ENCODE results near the gene CYFIP2.

The CYFIP2 gene

GRCh38 chr5:157225469-157226422, 40.2 kb upstream of the CYFIP2 start:
- Histone ChIP-seq H4K20me1 (ENCODE audit: insufficient read depth, low read length) (no peaks in the 10 kb centered on the region), H3K79me2 (ENCODE audit: insufficient read depth, low read length) (no peaks in the 10 kb centered on the region), H3K9me2 (ENCODE audit: low read depth, low read length) (no peaks in the 10 kb centered on the region; the same call in 1 of the 2 replicates), H3K4me3 (ENCODE audit: low read depth, low read length, poor library complexity, severe bottlenecking) (no peak overlapping the region), H3F3A (ENCODE audit: insufficient read depth, low read length) (no peaks in the 10 kb centered on the region), H3K27me3 (ENCODE audit: insufficient read depth, low read length) (no peaks in the 10 kb centered on the region), H3K4me1 (ENCODE audit: insufficient read depth, low read length, severe bottlenecking) (peaks cover 7% of the 10 kb centered on the region), H3K4me2 (ENCODE audit: low read length) (no peak overlapping the region), H2AFZ (ENCODE audit: low read length) (no peak overlapping the region), H3K9me3 (ENCODE audit: low read length) (no peaks in the 10 kb centered on the region), H3K9ac (ENCODE audit: low read length) (no peak overlapping the region), H3K27ac (ENCODE audit: low read depth, low read length, poor library complexity, severe bottlenecking) (no peak overlapping the region), H3K36me3 (ENCODE audit: insufficient read depth, low read length) (peaks cover 53% of the 10 kb centered on the region)
- no peak for TF ChIP-seq CTCF (IDR thresholded peaks at IDR 0.05; ENCODE audit: low read length)
- no peak for TF ChIP-seq EZH2 (IDR thresholded peaks at IDR 0.05; ENCODE audit: borderline replicate concordance, low read length)

GRCh38 chr5:157230610-157231009, 35.3 kb upstream of the CYFIP2 start:
- no peaks in the 10 kb centered on the region for H4K20me1 ChIP-seq (ENCODE audit: insufficient read depth, low read length)
- H3K4me1 ChIP-seq (ENCODE audit: insufficient read depth, low read length, severe bottlenecking): no peaks in the 10 kb centered on the region
- H3K79me2 ChIP-seq (ENCODE audit: insufficient read depth, low read length): no peaks in the 10 kb centered on the region
- no peak overlapping the region for H3K9ac ChIP-seq (ENCODE audit: low read length)
- no peak overlapping the region for H3K4me2 ChIP-seq (ENCODE audit: low read length)
- no peaks in the 10 kb centered on the region for H3F3A ChIP-seq (ENCODE audit: insufficient read depth, low read length)
- no peak overlapping the region for H3K27ac ChIP-seq (ENCODE audit: low read depth, low read length, poor library complexity, severe bottlenecking)
- H3K9me2 ChIP-seq (ENCODE audit: low read depth, low read length): no peaks in the 10 kb centered on the region; the same call in 1 of the 2 replicates
- H3K4me3 ChIP-seq (ENCODE audit: low read depth, low read length, poor library complexity, severe bottlenecking): no peak overlapping the region
- H3K36me3 ChIP-seq (ENCODE audit: insufficient read depth, low read length): peaks cover 70% of the 10 kb centered on the region
- TF ChIP-seq EZH2 (IDR thresholded peaks at IDR 0.05; ENCODE audit: borderline replicate concordance, low read length) (no peak), CTCF (IDR thresholded peaks at IDR 0.05; ENCODE audit: low read length) (no peak)
- H3K27me3 ChIP-seq (ENCODE audit: insufficient read depth, low read length): no peaks in the 10 kb centered on the region
- H3K9me3 ChIP-seq (ENCODE audit: low read length): no peaks in the 10 kb centered on the region
- H2AFZ ChIP-seq (ENCODE audit: low read length): no peak overlapping the region

GRCh38 chr5:157232706-157233105, 33.2 kb upstream of the CYFIP2 start:
- H3K9me3 ChIP-seq (ENCODE audit: low read length): no peaks in the 10 kb centered on the region
- no peaks in the 10 kb centered on the region for H3K79me2 ChIP-seq (ENCODE audit: insufficient read depth, low read length)
- no peak overlapping the region for H3K4me3 ChIP-seq (ENCODE audit: low read depth, low read length, poor library complexity, severe bottlenecking)
- no peaks in the 10 kb centered on the region for H4K20me1 ChIP-seq (ENCODE audit: insufficient read depth, low read length)
- H3K36me3 ChIP-seq (ENCODE audit: insufficient read depth, low read length): peaks cover 75% of the 10 kb centered on the region
- no peak overlapping the region for H3K9ac ChIP-seq (ENCODE audit: low read length)
- no peak for TF ChIP-seq CTCF (IDR thresholded peaks at IDR 0.05; ENCODE audit: low read length)
- TF ChIP-seq EZH2 (IDR thresholded peaks at IDR 0.05; ENCODE audit: borderline replicate concordance, low read length): no peak
- no peak overlapping the region for H3K27ac ChIP-seq (ENCODE audit: low read depth, low read length, poor library complexity, severe bottlenecking)
- no peaks in the 10 kb centered on the region; the same call in 1 of the 2 replicates for H3K9me2 ChIP-seq (ENCODE audit: low read depth, low read length)
- no peak overlapping the region for H2AFZ ChIP-seq (ENCODE audit: low read length)
- no peak overlapping the region for H3K4me2 ChIP-seq (ENCODE audit: low read length)
- H3K4me1 ChIP-seq (ENCODE audit: insufficient read depth, low read length, severe bottlenecking): no peaks in the 10 kb centered on the region
- no peaks in the 10 kb centered on the region for H3K27me3 ChIP-seq (ENCODE audit: insufficient read depth, low read length)
- no peaks in the 10 kb centered on the region for H3F3A ChIP-seq (ENCODE audit: insufficient read depth, low read length)
